Keratinocyte (primary cell): Measurements from ENCODE around the gene KIF20A. TPM values are rescaled to one million over a fixed set of nuclear protein-coding genes. Genes with fewer than 3 reads are reported as not detected.

Source experiments
- DNase-seq: peaks from one replicate; pipeline ENCODE4 v3.0.0-alpha.2; 2011; ENCODE audit warnings: low read depth, missing footprints, low spot score
- FAIRE-seq: peaks from 2 replicates; lab custom pipeline; 2011; peaks lifted over from hg19 to GRCh38; lab: Jason Lieb, UNC
- H2AFZ ChIP-seq: 2 replicates; pipeline ENCODE4 v1.6.0; 2012; ENCODE audit warnings: low read length, control low read depth, inconsistent platforms; ENCODE audit not compliant: control insufficient read depth
- H3K27ac ChIP-seq: 2 replicates; pipeline ENCODE4 v1.5.1; 2011; ENCODE audit warnings: low read length; ENCODE audit not compliant: control insufficient read depth, insufficient read depth
- H3K27me3 ChIP-seq: 3 replicates; pipeline ENCODE4 v1.6.0; 2011; ENCODE audit warnings: low read length; ENCODE audit not compliant: control insufficient read depth, insufficient read depth; ENCODE audit errors: extremely low read depth
- H3K36me3 ChIP-seq, 2 experiments: 2 replicates in 1 of 2; 3 replicates in 1 of 2; pipeline ENCODE4 v1.5.1; 2011; ENCODE audit warnings: low read length in 2 of 2, mild to moderate bottlenecking in 1 of 2; ENCODE audit not compliant: control insufficient read depth in 2 of 2, insufficient read depth in 2 of 2; ENCODE audit errors: extremely low read depth in 1 of 2
- H3K4me1 ChIP-seq: 3 replicates; pipeline ENCODE4 v1.5.1; 2011; ENCODE audit warnings: low read length; ENCODE audit not compliant: control insufficient read depth, insufficient read depth; ENCODE audit errors: extremely low read depth
- H3K4me2 ChIP-seq: 3 replicates; pipeline ENCODE4 v1.6.0; 2011; ENCODE audit warnings: low read depth, low read length; ENCODE audit not compliant: control insufficient read depth, insufficient read depth; ENCODE audit errors: extremely low read depth
- H3K4me3 ChIP-seq, 3 experiments: fragments of 200-600 bp in 1 of 3; sonication (generic) in 1 of 3; 2 replicates in 2 of 3; 3 replicates in 1 of 3; pipeline ENCODE4 v1.5.1; 2011 to 2016; ENCODE audit warnings: low read length in 3 of 3, mild to moderate bottlenecking in 3 of 3, control low read depth in 2 of 3, inconsistent platforms in 1 of 3, low read depth in 1 of 3, mixed read lengths in 1 of 3, mixed run types in 1 of 3, moderate library complexity in 1 of 3; ENCODE audit not compliant: control insufficient read depth in 2 of 3, insufficient read depth in 2 of 3; ENCODE audit errors: extremely low read depth in 1 of 3
- H3K79me2 ChIP-seq: 2 replicates; pipeline ENCODE4 v1.6.0; 2012; ENCODE audit warnings: low read length; ENCODE audit not compliant: control insufficient read depth, insufficient read depth
- H3K9ac ChIP-seq: 3 replicates; pipeline ENCODE4 v1.6.0; 2011; ENCODE audit warnings: low read length; ENCODE audit not compliant: control insufficient read depth, insufficient read depth; ENCODE audit errors: extremely low read depth
- H3K9me1 ChIP-seq: 3 replicates; pipeline ENCODE4 v1.6.0; 2011; ENCODE audit warnings: low read length; ENCODE audit not compliant: control insufficient read depth, insufficient read depth; ENCODE audit errors: extremely low read depth
- H3K9me3 ChIP-seq: 2 replicates; pipeline ENCODE4 v1.5.1; 2012; ENCODE audit warnings: low read depth, low read length; ENCODE audit not compliant: control insufficient read depth
- H4K20me1 ChIP-seq: 3 replicates; pipeline ENCODE4 v1.6.0; 2011; ENCODE audit warnings: low read length; ENCODE audit not compliant: control insufficient read depth, insufficient read depth; ENCODE audit errors: extremely low read depth
- CTCF ChIP-seq, 3 experiments: IDR thresholded peaks in 1 of 3; conservative IDR thresholded peaks in 1 of 3; optimal IDR thresholded peaks in 1 of 3; 2 replicates in 2 of 3; 3 replicates in 1 of 3; pipeline versions ENCODE3 to v1.5.1; 2011; ENCODE audit warnings: low read length in 3 of 3, mild to moderate bottlenecking in 3 of 3, moderate library complexity in 2 of 3, control low read depth in 1 of 3, inconsistent platforms in 1 of 3; ENCODE audit not compliant: insufficient read depth in 2 of 3; ENCODE audit errors: extremely low read depth in 1 of 3
- EZH2 ChIP-seq: IDR thresholded peaks from one replicate; pipeline ENCODE4 v1.6.1; 2012; ENCODE audit warnings: inconsistent platforms, mild to moderate bottlenecking, low read length, moderate library complexity
- dilution Hi-C: fragments of 300-500 bp; cut with MboI; formaldehyde crosslinking; loops from one replicate; pipeline ENCODE4 v1.7.0; 2020; ENCODE audit warnings: low sequenced_read_pairs; ENCODE audit not compliant: extremely low pct_ligation_motif_present
- polyA plus RNA-seq, 5 experiments: library from polyadenylated mRNA; depleted of rRNA in 3 of 5; stranded (reverse) in 3 of 5; stranded (forward) in 1 of 5; unstranded in 1 of 5; fragments of >200 nt; gene quantifications; 1 replicate in 1 of 5; 2 replicates in 3 of 5; 3 replicates in 1 of 5; pipeline versions ENCODE4 v1.2.1 to v1.2.3, GENCODE V29; 2011 to 2012; ENCODE audit warnings: missing spikeins in 2 of 5, low read depth in 1 of 5, low replicate concordance in 1 of 5

Gene KIF20A
- polyA plus RNA-seq, 1 donor (not counting 4 experiments of a cell fraction or from before 2014, with no cell fraction given): 17.1 TPM

DNA sequence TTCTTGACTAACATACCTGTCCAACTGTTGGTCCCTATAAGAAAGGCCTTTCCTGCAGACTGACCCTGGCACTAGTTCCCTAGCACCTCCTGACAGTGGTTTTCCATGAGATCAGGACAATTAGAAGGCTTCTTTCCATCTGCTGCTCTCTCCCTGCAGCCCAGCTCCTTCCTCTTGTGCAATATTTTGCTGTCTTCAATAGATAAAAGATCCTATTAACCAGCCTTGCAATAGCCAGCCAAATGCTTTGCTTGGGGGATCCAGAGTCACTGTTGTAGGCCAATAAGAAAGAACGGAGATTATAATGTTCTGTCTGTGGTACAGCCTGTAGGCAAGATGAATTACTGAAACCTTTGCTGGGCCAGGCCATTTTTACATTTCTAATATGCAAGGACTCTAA is 21.3 kb upstream of the KIF20A start:
- Histone ChIP-seq H3K9me1 (no peaks in the 10 kb centered on the region), H3K27me3 (no peaks in the 10 kb centered on the region), H3K9ac (no peak overlapping the region), H3K27ac (no peak overlapping the region), H3K4me2 (no peak overlapping the region), H4K20me1 (no peaks in the 10 kb centered on the region), H3K4me3 (no peak overlapping the region), H3K4me1 (no peaks in the 10 kb centered on the region), H3K79me2 (no peaks in the 10 kb centered on the region), H2AFZ (no peak overlapping the region), H3K36me3 (peaks cover 29% of the 10 kb centered on the region in 2 experiments), H3K9me3 (no peaks in the 10 kb centered on the region)
- DNase-seq: no peak
- dilution Hi-C loops: no loop called here
- FAIRE-seq: no peak
- TF ChIP-seq CTCF (optimal IDR thresholded peaks at IDR 0.05 in 1 of 3, IDR thresholded peaks at IDR 0.05 in 1 of 3, conservative IDR thresholded peaks at IDR 0.05 in 1 of 3; ENCODE audit: extremely low read depth in 1 of 3, insufficient read depth in 2 of 3, low read length in 3 of 3) (no peak), EZH2 (no peak)

DNA sequence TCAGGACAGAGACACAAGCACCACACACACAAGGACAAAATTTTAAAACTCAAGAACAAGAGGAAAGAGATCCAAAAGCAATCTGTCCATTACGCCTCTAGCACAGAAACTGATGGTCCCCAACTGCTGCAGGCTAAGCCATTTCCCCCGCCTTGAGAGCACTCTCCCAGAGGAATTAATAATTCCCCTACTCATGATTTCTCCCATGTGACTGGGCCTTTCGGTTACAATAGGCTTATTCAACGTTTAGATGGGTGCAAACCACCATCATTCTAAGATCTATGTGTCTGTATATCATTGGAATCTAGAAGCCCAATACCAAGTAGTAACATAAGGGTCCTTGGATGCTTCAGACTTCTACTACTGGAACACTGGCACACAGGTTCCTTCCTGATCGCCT is 19.2 kb upstream of the KIF20A start:
- Histone ChIP-seq H3K9me1 (no peaks in the 10 kb centered on the region), H3K9me3 (no peaks in the 10 kb centered on the region), H3K27ac (no peak overlapping the region), H2AFZ (no peak overlapping the region), H4K20me1 (no peaks in the 10 kb centered on the region), H3K4me1 (no peaks in the 10 kb centered on the region), H3K79me2 (no peaks in the 10 kb centered on the region), H3K27me3 (no peaks in the 10 kb centered on the region), H3K4me2 (no peak overlapping the region), H3K36me3 (peaks cover 41 to 44% of the 10 kb centered on the region in 2 experiments), H3K9ac (no peak overlapping the region), H3K4me3 (no peak overlapping the region)
- dilution Hi-C loops: no loop called here
- FAIRE-seq (no peak), DNase-seq (no peak)
- TF ChIP-seq EZH2 (no peak), CTCF (optimal IDR thresholded peaks at IDR 0.05 in 1 of 3, IDR thresholded peaks at IDR 0.05 in 1 of 3, conservative IDR thresholded peaks at IDR 0.05 in 1 of 3; ENCODE audit: extremely low read depth in 1 of 3, insufficient read depth in 2 of 3, low read length in 3 of 3) (no peak)
